ENCODE data around the gene ANKHD1. TPM values are rescaled to one million over a fixed set of nuclear protein-coding genes. Genes with fewer than 3 reads are reported as not detected.

ANKHD1 gene
- total and polyA plus RNA-seq, 2 of the 8 experiments (the other 6 are each of a cell fraction or from before 2014, with no cell fraction given) = 69.9 to 108 TPM

GRCh38 chr5:140545606-140546005 is 144.0 kb downstream of the ANKHD1 start (continued):
- TF ChIP-seq ASH2L (IDR thresholded peaks at IDR 0.05; ENCODE audit: low read length) = no peak

Data from H1 (cell line).